Measurements from ENCODE around the gene PTPRQ. TPM values are rescaled to one million over a fixed set of nuclear protein-coding genes. Genes with fewer than 3 reads are reported as not detected.

The PTPRQ gene
- polyA plus RNA-seq, 2 of the 4 experiments (the other 2 are of a cell fraction) = 0.14 to 0.17 TPM

- DNase-seq (ENCODE audit: low read depth in 1 of 2, low spot score in 1 of 2) (no peak), FAIRE-seq (no peak), ATAC-seq (no peak)
- POLR2A ChIA-PET = no interaction called here
- Histone ChIP-seq H3K4me2 (no peak overlapping the region), H3K4me3 (no peak overlapping the region), H3K9me3 (no peaks in the 10 kb centered on the region), H3K27ac (no peak overlapping the region), H3K4me1 (no peaks in the 10 kb centered on the region)
- CTCF ChIA-PET = interaction anchor here (0.6 to 1.6 kb wide), 7 partner anchors 23 to 307 kb away, joined by 3 to 6 read pairs (median 4); no protein-coding TSS in a partner anchor
- TF ChIP-seq ZC3H11A (IDR thresholded peaks at IDR 0.05) = no peak
- TF ChIP-seq JUNB (IDR thresholded peaks at IDR 0.05) = no peak
- no peak for TF ChIP-seq ZNF302 (CRISPR knock-in tag; IDR thresholded peaks at IDR 0.05)
- no peak for TF ChIP-seq CBX8 (IDR thresholded peaks at IDR 0.05)
- no peak for TF ChIP-seq HEYL (CRISPR knock-in tag; IDR thresholded peaks at IDR 0.05)
- no peak for TF ChIP-seq RCOR1 (IDR thresholded peaks at IDR 0.05; ENCODE audit: low read depth, low read length)
- no peak for TF ChIP-seq HOXA7 (CRISPR knock-in tag; IDR thresholded peaks at IDR 0.05)
- no peak for TF ChIP-seq GATA3 (IDR thresholded peaks at IDR 0.05; ENCODE audit: borderline replicate concordance)
- no peak for TF ChIP-seq REST (IDR thresholded peaks at IDR 0.05)
- no peak for TF ChIP-seq CHD4 (IDR thresholded peaks at IDR 0.05; ENCODE audit: borderline replicate concordance)
- no peak for TF ChIP-seq NFE2L2 (conservative IDR thresholded peaks at IDR 0.05; ENCODE audit: low read length)
- TF ChIP-seq EP300 (IDR thresholded peaks at IDR 0.05) = no peak
- TF ChIP-seq POLR2AphosphoS2 (conservative IDR thresholded peaks at IDR 0.05; ENCODE audit: low read length) = no peak
- TF ChIP-seq CHD2 (IDR thresholded peaks at IDR 0.05; ENCODE audit: low read length, partially characterized antibody) = no peak
- TF ChIP-seq PHF8 (IDR thresholded peaks at IDR 0.05; ENCODE audit: borderline replicate concordance, low read depth) = no peak
- no peak for TF ChIP-seq HOXB13 (CRISPR knock-in tag; IDR thresholded peaks at IDR 0.05; ENCODE audit: low read depth)
- TF ChIP-seq HES2 (IDR thresholded peaks at IDR 0.05) = no peak
- TF ChIP-seq RAD21 (conservative IDR thresholded peaks at IDR 0.05 in 1 of 2, IDR thresholded peaks at IDR 0.05 in 1 of 2) = no peak
- no peak for TF ChIP-seq POLR2A (IDR thresholded peaks at IDR 0.05; ENCODE audit: low read length)
- TF ChIP-seq FOSB (CRISPR knock-in tag; IDR thresholded peaks at IDR 0.05) = no peak
Observed at GRCh38 chr12:80472236-80472635, 28.2 kb downstream of the PTPRQ start.

- Histone ChIP-seq H3K9me3 (no peaks in the 10 kb centered on the region), H3K27ac (no peak overlapping the region), H3K4me1 (no peaks in the 10 kb centered on the region), H3K4me3 (no peak overlapping the region), H3K4me2 (no peak overlapping the region)
- DNase-seq (ENCODE audit: low read depth in 1 of 2, low spot score in 1 of 2) (peak; percentile 7 to 79), FAIRE-seq (no peak), ATAC-seq (peak; percentile 47 to 68; a peak in 3 of 6 replicates)
- POLR2A ChIA-PET = no interaction called here
- 0% methylated on average over 4 of the region's 4 CpGs for WGBS (ENCODE audit: missing lambda C conversion rate)
- CTCF ChIA-PET = interaction anchor here (0.6 to 1.6 kb wide), 11 partner anchors 22 to 306 kb away, joined by 3 to 7 read pairs (median 3); no protein-coding TSS in a partner anchor
- TF ChIP-seq ZC3H11A (IDR thresholded peaks at IDR 0.05) (no peak), RCOR1 (IDR thresholded peaks at IDR 0.05; ENCODE audit: low read depth, low read length) (no peak), KDM1A (IDR thresholded peaks at IDR 0.05; ENCODE audit: low read depth) (no peak; the same call in 1 of the 2 replicates), CHD2 (IDR thresholded peaks at IDR 0.05; ENCODE audit: low read length, partially characterized antibody) (no peak), EP300 (IDR thresholded peaks at IDR 0.05) (no peak), KDM5A (IDR thresholded peaks at IDR 0.05) (no peak), ZFP36 (IDR thresholded peaks at IDR 0.05; ENCODE audit: borderline replicate concordance, partially characterized antibody) (no peak), CBX2 (IDR thresholded peaks at IDR 0.05; ENCODE audit: borderline replicate concordance, low read depth) (no peak), CTCF (IDR thresholded peaks at IDR 0.05) (peak; percentile 64), MAX (IDR thresholded peaks at IDR 0.05) (no peak), ATOH8 (CRISPR knock-in tag; IDR thresholded peaks at IDR 0.05; ENCODE audit: low read depth) (no peak), RAD21 (conservative IDR thresholded peaks at IDR 0.05 in 1 of 2, IDR thresholded peaks at IDR 0.05 in 1 of 2) (peak; percentile 65 to 79), MYC (IDR thresholded peaks at IDR 0.05; ENCODE audit: borderline replicate concordance, low read length) (no peak), POLR2AphosphoS2 (conservative IDR thresholded peaks at IDR 0.05; ENCODE audit: low read length) (no peak), HOXA7 (CRISPR knock-in tag; IDR thresholded peaks at IDR 0.05) (no peak), CEBPB (IDR thresholded peaks at IDR 0.05) (no peak), FOSL2 (IDR thresholded peaks at IDR 0.05) (no peak), FOSL2 (CRISPR knock-in tag; IDR thresholded peaks at IDR 0.05) (peak; percentile 35), FOSB (CRISPR knock-in tag; IDR thresholded peaks at IDR 0.05) (no peak), SREBF2 (IDR thresholded peaks at IDR 0.05) (no peak), POLR2A (IDR thresholded peaks at IDR 0.05; ENCODE audit: low read length) (no peak), NFE2L2 (conservative IDR thresholded peaks at IDR 0.05; ENCODE audit: low read length) (no peak)
Observed at GRCh38 chr12:80472911-80473500, 29.0 kb downstream of the PTPRQ start.
